WTC11 (cell line): ENCODE results near the gene GABBR2. TPM values are rescaled to one million over a fixed set of nuclear protein-coding genes. Genes with fewer than 3 reads are reported as not detected.

Source experiments
- ATAC-seq: fragments of 200-7000 bp; cut with Tn5 transposase; 2 replicates; pipeline ENCODE4 v1.10.0; 2021; ENCODE audit warnings: mild to moderate bottlenecking, moderate library complexity
- CTCF ChIA-PET: fragments of 300-600 bp; sonication (Branson Sonifier 250); formaldehyde crosslinking; loops from one replicate; lab custom pipeline; 2021; ENCODE audit warnings: antibody characterized with exemption; lab: Charles Lee
- POLR2A ChIA-PET: fragments of 350-600 bp; sonication (Branson Sonifier 250); formaldehyde crosslinking; loops from one replicate; lab custom pipeline; 2021; ENCODE audit warnings: antibody characterized with exemption; lab: Charles Lee
- DNase-seq: peaks from one replicate; pipeline ENCODE4 v3.0.0; 2021; ENCODE audit warnings: low spot score
- H3K27ac Mint-ChIP-seq: 2 replicates; pipeline ENCODE4 v1.8.0; 2021; ENCODE audit warnings: mixed read lengths
- H3K27me3 Mint-ChIP-seq: 2 replicates; pipeline ENCODE4 v1.8.0; 2021; ENCODE audit warnings: low read depth, mild to moderate bottlenecking, moderate library complexity, mixed read lengths
- H3K36me3 Mint-ChIP-seq: 2 replicates; pipeline ENCODE4 v1.8.0; 2021; ENCODE audit warnings: mixed read lengths
- H3K4me1 Mint-ChIP-seq: 2 replicates; pipeline ENCODE4 v1.8.0; 2022; ENCODE audit warnings: mixed read lengths
- H3K4me3 Mint-ChIP-seq: 2 replicates; pipeline ENCODE4 v1.8.0; 2021; ENCODE audit warnings: mild to moderate bottlenecking, moderate library complexity, mixed read lengths
- H3K9me3 Mint-ChIP-seq: 2 replicates; pipeline ENCODE4 v1.8.0; 2021; ENCODE audit warnings: mixed read lengths
- AFF4 ChIP-seq: sonication (generic); formaldehyde crosslinking; IDR thresholded peaks from 2 replicates; pipeline ENCODE4 v1.8.1; 2023; ENCODE audit warnings: mild to moderate bottlenecking, missing genetic modification reagents, borderline replicate concordance
- CDX4 ChIP-seq: fragments of 250-450 bp; sonication (Bioruptor Pico); IDR thresholded peaks from 2 replicates; pipeline ENCODE4 v1.9.0; 2021; ENCODE audit warnings: moderate library complexity, mild to moderate bottlenecking, inconsistent platforms, borderline replicate concordance
- E2F5 ChIP-seq: sonication (generic); formaldehyde crosslinking; IDR thresholded peaks from 2 replicates; pipeline ENCODE4 v1.8.1; 2022; ENCODE audit warnings: mild to moderate bottlenecking, moderate library complexity, missing genetic modification reagents
- EMX1 ChIP-seq: fragments of 250-450 bp; sonication (Bioruptor Pico); IDR thresholded peaks from 2 replicates; pipeline ENCODE4 v1.8.0; 2021; ENCODE audit warnings: mild to moderate bottlenecking
- GABPB1 ChIP-seq: sonication (generic); formaldehyde crosslinking; IDR thresholded peaks from 2 replicates; pipeline ENCODE4 v1.8.1; 2023; ENCODE audit warnings: mild to moderate bottlenecking, missing genetic modification reagents
- JUN ChIP-seq: sonication (generic); formaldehyde crosslinking; IDR thresholded peaks from 2 replicates; pipeline ENCODE4 v1.8.0; 2023; ENCODE audit warnings: mild to moderate bottlenecking, missing genetic modification reagents
- KAT7 ChIP-seq: sonication (generic); formaldehyde crosslinking; IDR thresholded peaks from 2 replicates; pipeline ENCODE4 v1.8.1; 2023; ENCODE audit warnings: missing genetic modification reagents, mild to moderate bottlenecking, borderline replicate concordance
- MAX ChIP-seq: sonication (generic); formaldehyde crosslinking; IDR thresholded peaks from 2 replicates; pipeline ENCODE4 v1.8.0; 2022; ENCODE audit warnings: mild to moderate bottlenecking, missing genetic modification reagents
- NFATC4 ChIP-seq: fragments of 250-450 bp; sonication (Bioruptor Pico); IDR thresholded peaks from 2 replicates; pipeline ENCODE4 v1.9.0; 2021; ENCODE audit warnings: mild to moderate bottlenecking
- NFE2L1 ChIP-seq: sonication (generic); formaldehyde crosslinking; IDR thresholded peaks from 2 replicates; pipeline ENCODE4 v1.8.1; 2023; ENCODE audit warnings: missing genetic modification reagents
- NFYB ChIP-seq: sonication (generic); formaldehyde crosslinking; conservative IDR thresholded peaks from 2 replicates; pipeline ENCODE4 v1.8.0; 2022; ENCODE audit warnings: low read depth, missing genetic modification reagents
- NR1H2 ChIP-seq: sonication (generic); formaldehyde crosslinking; IDR thresholded peaks from 2 replicates; pipeline ENCODE4 v1.9.0; 2021; ENCODE audit warnings: mild to moderate bottlenecking, moderate library complexity, missing genetic modification reagents
- NR3C1 ChIP-seq: sonication (generic); formaldehyde crosslinking; conservative IDR thresholded peaks from 2 replicates; pipeline ENCODE4 v1.8.1; 2023; ENCODE audit warnings: low read depth, mild to moderate bottlenecking, missing genetic modification reagents
- PRDM15 ChIP-seq: sonication (generic); formaldehyde crosslinking; IDR thresholded peaks from 2 replicates; pipeline ENCODE4 v1.8.0; 2022; ENCODE audit warnings: missing genetic modification reagents
- SMAD4 ChIP-seq: sonication (generic); formaldehyde crosslinking; IDR thresholded peaks from 2 replicates; pipeline ENCODE4 v1.8.0; 2022; ENCODE audit warnings: mild to moderate bottlenecking, missing genetic modification reagents
- TEAD4 ChIP-seq: sonication (generic); formaldehyde crosslinking; IDR thresholded peaks from 2 replicates; pipeline ENCODE4 v1.8.0; 2022; ENCODE audit warnings: mild to moderate bottlenecking, missing genetic modification reagents
- TP53 ChIP-seq: sonication (generic); formaldehyde crosslinking; IDR thresholded peaks from 2 replicates; pipeline ENCODE4 v1.8.1; 2023; ENCODE audit warnings: mild to moderate bottlenecking, missing genetic modification reagents
- ZNF232 ChIP-seq: sonication (generic); formaldehyde crosslinking; IDR thresholded peaks from 2 replicates; pipeline ENCODE4 v1.8.0; 2022; ENCODE audit warnings: mild to moderate bottlenecking, missing genetic modification reagents
- ZNF281 ChIP-seq: sonication (generic); formaldehyde crosslinking; IDR thresholded peaks from 2 replicates; pipeline ENCODE4 v1.8.0; 2023; ENCODE audit warnings: mild to moderate bottlenecking, missing genetic modification reagents
- ZNF396 ChIP-seq: fragments of 250-450 bp; sonication (Bioruptor Pico); IDR thresholded peaks from 2 replicates; pipeline ENCODE4 v1.8.0; 2021; ENCODE audit warnings: mild to moderate bottlenecking, moderate library complexity, borderline replicate concordance
- ZNF425 ChIP-seq: fragments of 250-450 bp; sonication (Bioruptor Pico); conservative IDR thresholded peaks from 2 replicates; pipeline ENCODE4 v1.9.0; 2021; ENCODE audit warnings: mild to moderate bottlenecking
- total RNA-seq: library from RNA; stranded (reverse); gene quantifications from 3 replicates; pipeline ENCODE4 v1.2.3, GENCODE V29; 2021

GABBR2 gene
- total RNA-seq, 1 experiment from 2014 or later, result 0.92 TPM

GRCh38 chr9:98610211-98610610 lies 98.5 kb downstream of the GABBR2 start:
- POLR2A ChIA-PET, result no interaction called here
- Mint-ChIP-seq H3K4me3 (no peak overlapping the region), H3K27me3 (no peaks in the 10 kb centered on the region; the same call in 1 of the 2 replicates), H3K9me3 (no peaks in the 10 kb centered on the region)
- TF ChIP-seq EMX1 (CRISPR knock-in tag), result no peak
- no peak for TF ChIP-seq JUN (CRISPR knock-in tag)
- TF ChIP-seq SMAD4 (CRISPR knock-in tag), result no peak
- no peak for TF ChIP-seq NFATC4 (CRISPR knock-in tag)
- no peak for TF ChIP-seq NFE2L1 (CRISPR knock-in tag)
- no peak for TF ChIP-seq ZNF396 (CRISPR knock-in tag)
- TF ChIP-seq PRDM15, result no peak
- TF ChIP-seq KAT7, result no peak
- no peak for TF ChIP-seq ZNF232
- TF ChIP-seq ZNF281 (CRISPR knock-in tag), result no peak
- no peak for TF ChIP-seq ZNF425
- TF ChIP-seq NR3C1, result no peak
- TF ChIP-seq, all 79 proteins: peak for 0
- H3K36me3 Mint-ChIP-seq, result no peaks in the 10 kb centered on the region
- CTCF ChIA-PET, result no interaction called here
- DNase-seq (no peak), ATAC-seq (peak; percentile 69)
- no peak overlapping the region for H3K27ac Mint-ChIP-seq
- H3K4me1 Mint-ChIP-seq, result peaks cover 6% of the 10 kb centered on the region

- no peak for ATAC-seq
- Mint-ChIP-seq H3K27ac (no peak overlapping the region), H3K27me3 (no peaks in the 10 kb centered on the region; the same call in 1 of the 2 replicates)
These were observed 99.1 kb downstream of the GABBR2 start for GRCh38 chr9:98609646-98610045.

More at GRCh38 chr9:98609646-98610045, 99.1 kb downstream of the GABBR2 start:
- Mint-ChIP-seq H3K9me3 (no peaks in the 10 kb centered on the region), H3K4me1 (peaks cover 6% of the 10 kb centered on the region), H3K4me3 (no peak overlapping the region), H3K36me3 (no peaks in the 10 kb centered on the region)
- ChIA-PET POLR2A (no interaction called here), CTCF (no interaction called here)
- DNase-seq, result no peak
- TF ChIP-seq AFF4 (CRISPR knock-in tag) (no peak), TEAD4 (CRISPR knock-in tag) (no peak), TP53 (CRISPR knock-in tag) (no peak), GABPB1 (CRISPR knock-in tag) (no peak), NR3C1 (no peak), E2F5 (CRISPR knock-in tag) (no peak), NFYB (CRISPR knock-in tag) (no peak), CDX4 (no peak), JUN (CRISPR knock-in tag) (no peak), MAX (CRISPR knock-in tag) (no peak), SMAD4 (CRISPR knock-in tag) (no peak), NR1H2 (CRISPR knock-in tag) (no peak), NFATC4 (CRISPR knock-in tag) (no peak)
